Measurements from ENCODE around the gene NFASC.

Gene NFASC

DNA sequence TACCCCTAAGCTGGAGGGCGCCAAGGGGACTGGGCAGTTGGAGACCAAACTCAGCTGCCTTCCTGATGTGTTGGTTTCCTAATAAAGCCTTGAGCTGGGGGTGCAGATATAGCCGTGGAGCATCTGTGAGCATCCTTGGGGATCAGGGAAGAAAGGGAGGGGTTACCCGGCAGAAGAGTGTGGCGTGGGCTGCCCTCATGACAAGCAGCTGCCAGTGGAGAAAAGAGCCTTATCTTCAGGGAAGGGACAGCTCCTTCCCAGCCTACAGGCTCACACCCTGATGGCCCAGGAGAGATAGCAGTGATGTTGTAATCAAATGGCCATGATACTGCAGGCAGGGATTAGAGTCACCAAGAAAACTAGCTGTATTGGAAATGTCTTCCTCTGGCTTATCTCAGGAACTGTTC lies 10.8 kb upstream of the NFASC start:
- no peak for DNase-seq (ENCODE audit: low read depth in 2 of 2)

DNA sequence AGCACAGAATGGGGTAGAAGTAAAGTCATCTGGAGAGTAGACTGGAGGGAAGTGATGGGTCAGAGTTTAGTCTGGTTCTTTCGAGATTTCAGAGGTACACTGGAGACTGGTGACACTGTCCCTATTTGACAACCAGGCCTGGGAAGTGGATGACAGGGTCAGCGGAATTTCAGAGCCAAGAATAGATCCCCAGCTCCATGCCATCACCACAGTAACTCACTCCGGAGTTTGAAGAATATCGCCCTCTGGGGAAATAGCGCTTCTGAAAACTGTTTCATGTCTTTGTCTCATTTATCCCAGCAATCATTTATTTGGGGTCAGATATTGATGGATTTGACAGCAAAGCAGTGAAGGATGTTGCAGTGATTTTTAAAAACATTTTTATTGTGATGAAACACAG lies 7.6 kb upstream of the NFASC start:
- no peak for DNase-seq (ENCODE audit: low read depth in 2 of 2)

DNA sequence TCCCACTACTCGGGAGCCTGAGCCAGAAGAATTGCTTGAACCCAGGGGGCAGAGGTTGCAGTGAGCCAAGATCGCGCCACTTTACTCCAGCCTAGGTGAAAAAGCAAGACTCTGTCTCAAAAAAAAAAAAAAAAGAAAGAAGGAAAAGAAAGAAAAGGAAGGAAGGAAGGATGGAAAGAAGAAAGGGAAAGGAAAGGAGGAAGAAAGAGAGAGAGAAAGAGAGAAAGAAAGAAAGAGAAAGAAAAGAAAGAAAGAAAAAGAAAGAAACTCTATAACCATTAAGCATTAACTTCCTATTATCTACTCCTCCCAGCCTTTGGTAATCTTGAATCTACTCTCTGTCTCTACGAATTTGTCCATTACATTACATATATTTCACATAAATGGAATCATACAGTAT lies 6.9 kb upstream of the NFASC start:
- no peak for DNase-seq (ENCODE audit: low read depth in 2 of 2)

DNA sequence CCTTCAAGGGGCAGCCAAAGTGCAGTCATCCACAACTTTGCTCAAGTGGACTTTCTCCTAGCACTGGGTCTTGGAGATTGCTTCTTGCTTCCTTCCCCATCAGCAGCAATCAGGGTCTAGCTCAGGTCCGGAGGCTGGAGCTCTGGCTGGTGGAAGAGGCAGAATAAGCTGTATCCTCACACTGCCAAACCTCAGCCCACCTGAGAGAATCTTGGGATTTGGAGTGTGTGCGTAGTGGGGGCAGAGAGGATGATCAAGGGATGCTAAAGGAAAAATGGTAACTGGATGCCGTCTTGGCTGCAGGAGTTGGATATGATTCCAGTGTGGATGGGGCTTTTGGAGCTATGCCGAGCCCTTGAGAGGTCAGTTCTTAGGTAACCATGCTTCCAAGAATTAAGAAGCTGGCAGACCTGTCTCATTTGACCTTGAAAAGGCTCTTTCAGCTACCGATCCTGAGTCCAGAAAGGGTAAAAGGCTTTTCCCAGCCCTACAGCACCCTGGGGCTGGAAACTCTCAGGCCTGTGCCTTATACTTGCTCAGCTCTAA lies 4.5 kb upstream of the NFASC start:
- no peak for DNase-seq (ENCODE audit: low read depth in 2 of 2)

DNA sequence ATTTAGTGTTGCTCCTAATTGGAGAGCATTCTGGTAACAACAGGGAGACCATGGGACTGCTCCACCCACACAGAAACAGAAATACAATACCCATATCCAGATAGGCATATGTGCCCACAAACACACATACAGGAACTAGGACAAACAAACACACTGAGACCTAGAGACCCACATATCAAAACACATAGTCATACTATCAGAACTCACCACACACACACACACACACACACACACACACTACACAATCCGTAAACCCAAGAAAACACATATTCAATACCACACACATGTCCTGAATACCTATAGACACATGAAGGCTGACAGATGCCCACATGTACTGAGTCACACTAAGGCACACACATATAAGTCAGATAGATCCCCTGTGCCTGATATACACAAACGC lies 3.5 kb upstream of the NFASC start:
- no peak for DNase-seq (ENCODE audit: low read depth in 2 of 2)

DNA sequence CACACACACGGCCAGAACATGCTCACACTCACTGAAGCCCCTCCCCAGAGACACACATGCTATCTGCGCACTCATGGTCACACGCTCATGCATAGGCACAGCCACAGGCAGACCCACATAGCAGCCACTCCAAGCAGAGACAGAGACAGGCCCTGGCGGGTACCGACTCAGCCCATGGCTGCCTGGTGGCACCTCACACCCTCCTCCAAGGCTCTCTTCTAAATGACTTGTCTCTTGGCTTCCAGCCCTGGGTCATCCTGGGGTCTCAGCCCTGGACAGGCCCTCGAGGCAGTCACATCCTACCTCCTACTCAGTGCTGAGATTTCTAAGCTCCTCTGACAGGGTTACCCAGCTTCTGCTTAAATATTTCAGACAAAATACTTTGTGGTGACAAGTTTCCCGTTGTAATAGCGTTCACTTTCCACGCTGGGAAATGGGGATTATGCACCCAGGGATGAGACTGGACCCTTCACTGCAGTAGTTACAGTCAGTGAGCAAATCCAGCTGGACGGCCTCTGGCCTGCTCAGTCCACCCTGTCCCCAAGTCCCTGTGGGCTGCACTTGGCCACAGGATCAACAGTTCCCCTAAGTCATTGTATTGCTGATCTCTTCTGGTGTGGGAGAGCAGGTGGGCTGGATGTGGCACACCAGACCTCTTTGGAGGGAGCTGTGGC lies 2.9 kb upstream of the NFASC start:
- DNase-seq (ENCODE audit: low read depth in 2 of 2): no peak

DNA sequence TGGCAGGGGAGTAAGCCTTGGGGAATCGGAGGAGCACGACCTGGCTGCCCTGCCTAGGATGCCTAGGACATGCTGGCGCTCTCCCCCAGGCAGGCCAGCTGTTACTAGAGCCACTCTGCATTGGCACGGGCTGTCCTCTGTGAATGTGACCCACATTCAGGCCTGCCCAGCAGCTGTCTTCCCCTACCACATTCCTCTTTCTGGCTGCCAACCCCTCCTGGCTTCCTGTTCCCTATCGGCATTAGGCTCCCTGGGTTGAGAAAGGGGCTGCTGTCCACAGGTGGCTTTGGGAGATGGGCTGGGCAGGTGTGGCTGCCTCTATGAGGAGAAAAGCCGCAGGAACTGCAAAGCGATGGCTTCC lies 2.3 kb upstream of the NFASC start:
- no peak for DNase-seq (ENCODE audit: low read depth in 2 of 2)

DNA sequence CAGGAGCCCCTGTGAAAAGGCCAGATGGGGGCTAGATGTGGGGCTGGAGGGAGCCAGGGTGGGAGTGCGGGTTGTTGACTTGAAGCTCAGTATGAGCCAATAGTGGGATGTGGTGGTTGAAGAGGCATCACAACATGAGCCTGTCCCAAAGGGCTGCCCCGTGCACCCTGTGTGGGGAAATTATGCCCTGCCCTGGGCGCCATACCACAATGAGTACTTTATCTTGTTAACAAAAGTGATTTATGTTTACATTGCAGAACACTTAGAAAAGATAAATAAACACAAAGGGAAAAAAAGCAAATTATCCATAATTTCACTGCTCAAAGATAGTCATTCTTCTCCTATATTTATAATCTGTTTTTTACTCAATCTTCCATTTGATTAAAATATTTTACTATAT lies 1.6 kb upstream of the NFASC start:
- DNase-seq (ENCODE audit: low read depth in 2 of 2): no peak

DNA sequence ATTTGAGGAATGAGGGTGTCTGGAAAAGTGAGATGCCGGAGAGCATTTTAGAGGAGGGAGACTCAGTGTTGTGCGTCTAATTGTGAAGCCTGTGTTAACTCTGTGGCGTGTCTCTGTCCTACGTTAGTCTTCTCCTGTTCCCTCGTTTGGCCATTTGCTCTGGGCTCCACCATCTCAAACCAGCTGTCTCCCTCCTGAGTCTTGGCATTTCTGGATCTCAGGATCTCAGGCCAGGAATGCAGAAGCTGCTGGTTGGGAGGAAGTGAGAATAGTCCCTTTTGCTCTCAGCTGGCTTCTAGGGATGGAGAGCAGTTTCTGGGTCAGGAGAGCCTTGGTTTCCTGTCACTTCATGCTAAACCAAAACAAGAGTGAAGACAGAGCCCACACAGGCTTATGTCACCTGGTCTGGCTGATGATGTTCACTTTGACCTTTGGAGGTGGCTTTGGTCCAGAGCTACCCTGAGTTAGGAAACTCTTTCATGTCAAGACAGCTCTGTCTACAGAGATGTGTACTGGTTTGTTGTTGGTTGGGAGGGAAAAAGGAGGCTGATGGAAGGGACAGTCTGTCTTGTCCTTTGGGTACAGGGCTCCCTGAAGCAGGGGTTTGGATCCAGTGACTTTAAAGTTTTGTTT lies 859 bp downstream of the NFASC start:
- no peak for DNase-seq (ENCODE audit: low read depth in 2 of 2)

DNA sequence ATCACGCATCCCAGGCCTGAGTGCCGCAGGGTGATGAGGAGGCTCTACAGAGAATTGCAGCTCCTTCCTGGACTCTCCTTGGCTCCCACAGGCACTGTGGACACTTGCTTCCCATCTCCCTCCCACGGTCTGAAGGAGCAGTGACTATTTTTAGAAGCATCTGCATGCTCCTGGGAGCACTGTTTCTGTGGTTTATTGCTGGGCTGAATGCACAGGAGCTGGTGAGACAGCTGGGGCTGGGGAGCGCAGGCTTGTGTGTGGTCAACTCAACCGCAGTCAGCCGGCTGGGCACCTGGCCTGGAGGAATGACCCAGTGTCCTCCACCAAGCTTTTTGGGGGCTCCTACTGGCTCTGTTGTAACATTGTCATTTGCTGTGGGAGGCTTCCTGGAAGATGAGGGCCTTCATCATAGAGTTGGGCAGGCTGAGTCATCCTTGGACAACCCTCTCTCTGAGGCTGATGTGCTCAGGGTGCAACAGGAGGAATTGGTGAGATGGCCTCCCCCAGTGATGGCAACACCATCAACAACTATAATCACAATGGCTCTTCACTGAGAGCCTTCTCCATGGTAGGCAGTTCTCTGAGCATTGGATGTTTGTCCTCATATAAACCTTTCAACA lies 1.7 kb downstream of the NFASC start:
- no peak for DNase-seq (ENCODE audit: low read depth in 2 of 2)

DNA sequence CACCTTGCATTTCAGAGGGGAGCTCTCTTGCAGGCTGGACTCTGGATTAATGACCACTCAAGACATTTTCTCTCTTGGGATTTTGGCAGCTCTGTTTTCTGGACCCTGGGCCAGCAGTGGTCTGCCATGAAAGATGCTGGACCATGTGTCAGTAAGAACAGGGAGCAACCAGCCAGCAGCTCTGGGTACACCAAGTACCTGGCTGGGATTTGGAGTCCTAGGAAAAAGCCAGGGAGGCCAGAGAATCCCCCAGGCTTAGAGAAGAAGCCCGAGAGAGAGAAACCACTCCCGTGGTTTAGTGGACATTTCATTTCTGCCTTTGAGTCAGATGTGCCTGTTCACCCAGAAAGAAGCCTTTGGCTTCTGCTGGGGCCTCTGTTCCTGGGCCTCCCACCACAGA lies 2.5 kb downstream of the NFASC start:
- no peak for DNase-seq (ENCODE audit: low read depth in 2 of 2)

DNA sequence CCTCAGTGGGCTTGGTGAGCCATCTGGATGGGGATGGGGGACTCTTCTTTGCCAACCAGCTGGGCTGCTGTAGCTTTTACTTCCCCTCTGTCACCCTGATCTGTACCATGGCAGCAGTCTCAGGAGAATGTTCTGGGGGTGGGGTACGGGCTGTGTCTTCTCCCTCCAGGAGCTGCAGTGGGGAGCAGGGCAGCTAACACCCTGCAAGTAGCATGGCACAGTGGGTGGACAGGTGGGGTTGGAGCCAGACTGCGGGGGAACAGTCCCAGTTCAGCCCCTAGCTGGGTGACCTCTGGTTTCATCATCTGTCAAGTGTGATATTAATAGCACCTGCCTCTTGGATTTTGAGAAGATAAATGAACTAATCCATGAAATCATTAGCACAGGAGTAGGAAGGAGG lies 3.1 kb downstream of the NFASC start:
- DNase-seq (ENCODE audit: low read depth in 2 of 2): no peak

DNA sequence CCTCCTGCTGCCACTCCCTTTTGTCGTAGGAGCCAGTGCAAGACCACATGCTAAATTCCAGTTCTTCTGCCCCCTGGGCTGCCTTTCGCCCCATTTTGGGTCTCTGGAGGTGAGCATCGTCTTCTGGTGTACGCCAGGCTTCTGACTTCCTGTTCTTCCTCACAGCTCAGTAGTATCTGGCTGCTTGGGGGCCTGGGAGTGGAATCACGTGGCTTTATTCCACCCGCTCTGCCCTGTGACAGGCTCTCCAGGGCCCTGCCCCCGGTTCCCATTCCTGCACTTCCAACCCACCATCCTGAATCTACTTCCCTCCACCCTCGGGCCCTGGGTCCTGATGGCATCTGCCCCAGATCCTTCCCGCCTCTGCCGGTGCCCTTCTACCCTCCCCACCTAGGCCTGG lies 3.6 kb downstream of the NFASC start:
- no peak for DNase-seq (ENCODE audit: low read depth in 2 of 2)

DNA sequence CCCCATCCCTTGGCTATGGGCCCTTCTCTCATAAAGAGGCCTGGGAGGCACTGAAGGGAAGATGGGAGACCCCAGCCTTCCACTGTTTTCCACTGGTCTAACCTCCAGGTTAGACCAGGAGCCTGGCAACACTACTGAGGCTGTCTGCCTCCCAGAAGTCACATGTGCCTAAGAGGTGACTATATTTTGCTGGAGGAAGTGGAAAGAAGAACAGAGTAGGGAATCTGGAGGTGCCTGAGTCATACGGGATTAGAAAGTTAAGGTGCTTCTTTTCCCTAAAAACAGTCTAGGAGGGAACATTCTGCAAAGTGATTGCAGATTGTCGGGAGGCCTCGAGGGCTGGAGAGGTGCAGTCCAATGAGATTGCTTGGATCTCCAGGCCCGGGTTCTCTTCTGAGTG lies 4.6 kb downstream of the NFASC start:
- no peak for DNase-seq (ENCODE audit: low read depth in 2 of 2)

DNA sequence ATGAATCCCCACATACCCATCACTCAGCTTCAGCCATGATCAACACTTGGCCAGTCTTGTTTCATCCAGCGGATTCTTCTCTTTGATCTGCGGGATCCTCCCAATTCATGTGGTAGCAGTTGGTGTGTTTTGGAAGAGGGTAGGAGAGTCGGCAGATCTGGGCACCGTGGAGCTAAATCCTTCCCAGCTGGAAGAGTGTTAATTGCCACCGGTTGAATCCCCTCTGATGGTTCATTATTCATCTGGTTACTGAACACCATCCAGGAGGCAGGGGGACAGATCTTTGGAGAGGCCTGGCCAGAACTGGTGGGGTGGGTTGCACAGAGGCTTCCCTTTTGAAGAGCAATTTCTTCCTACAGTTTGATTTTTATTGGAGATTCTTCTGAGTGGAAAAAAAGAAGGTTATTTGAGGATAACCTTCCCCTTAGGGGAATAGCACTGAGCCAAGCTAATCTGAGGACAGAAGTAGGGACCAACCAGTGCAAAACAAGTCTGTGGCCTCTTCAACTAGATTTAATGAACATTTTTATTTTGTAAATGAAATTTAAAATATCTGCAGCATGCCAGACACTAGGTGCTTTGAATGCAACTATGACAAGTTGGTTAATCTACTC lies 8.1 kb downstream of the NFASC start:
- no peak for DNase-seq (ENCODE audit: low read depth in 2 of 2)

DNA sequence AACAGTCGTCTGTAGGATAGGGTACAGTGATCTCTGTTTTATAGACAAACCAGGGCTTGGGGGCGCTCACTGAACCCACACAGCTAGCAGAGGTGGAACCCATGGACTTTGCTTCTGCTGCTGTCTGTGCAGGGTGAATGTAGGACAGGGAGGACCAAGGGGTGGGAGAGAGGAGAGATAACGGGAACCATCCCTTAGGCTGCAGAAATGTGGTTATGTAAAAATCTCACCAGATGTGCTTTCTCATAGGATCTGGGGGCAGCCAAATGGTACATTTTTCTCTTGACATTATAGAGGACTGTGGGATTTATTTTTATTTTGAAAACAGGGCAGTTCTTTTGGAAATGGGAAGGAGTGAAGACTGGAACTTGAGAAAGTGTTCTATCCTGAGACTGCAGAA lies 8.7 kb downstream of the NFASC start:
- DNase-seq (ENCODE audit: low read depth in 2 of 2): no peak

DNA sequence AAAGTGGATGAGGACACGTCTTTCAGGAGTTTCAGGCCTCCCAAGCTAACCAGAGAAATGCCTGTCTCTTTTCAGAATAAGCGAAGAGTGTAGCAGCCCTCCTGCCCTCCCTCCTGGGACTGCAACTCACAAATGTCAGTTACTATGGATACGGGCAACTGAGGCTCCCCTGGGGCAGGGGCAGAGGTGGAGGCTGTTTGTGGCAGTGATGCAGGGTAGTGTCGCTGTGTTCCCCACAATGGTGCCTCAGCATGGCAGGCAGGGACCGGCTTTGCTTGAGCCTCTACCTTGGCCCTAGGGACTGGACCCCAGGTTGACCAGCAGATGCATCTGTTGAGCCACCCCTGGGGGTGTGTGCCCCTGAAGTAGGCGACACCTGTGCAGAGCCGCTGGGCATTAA lies 10.2 kb downstream of the NFASC start:
- no peak for DNase-seq (ENCODE audit: low read depth in 2 of 2)

DNA sequence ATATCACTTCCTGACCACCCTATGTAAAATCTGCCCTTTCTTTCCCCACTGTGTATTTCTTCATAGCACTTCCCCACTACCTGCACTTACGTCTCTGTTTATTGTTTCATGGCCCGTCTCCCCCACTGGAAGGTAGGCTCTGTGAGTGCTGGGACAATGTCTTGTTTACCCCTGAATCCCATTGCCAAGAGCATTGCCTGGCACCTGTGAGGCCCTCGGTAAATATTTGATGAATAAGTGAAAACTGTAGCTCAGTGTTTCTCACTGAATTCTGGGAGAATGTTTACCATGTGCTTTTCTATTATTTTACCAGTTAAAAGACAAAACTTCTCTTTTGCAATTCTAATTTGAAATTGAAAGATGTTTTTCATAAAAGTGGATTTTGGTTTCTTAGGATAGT lies 11.8 kb downstream of the NFASC start:
- DNase-seq (ENCODE audit: low read depth in 2 of 2): no peak

DNA sequence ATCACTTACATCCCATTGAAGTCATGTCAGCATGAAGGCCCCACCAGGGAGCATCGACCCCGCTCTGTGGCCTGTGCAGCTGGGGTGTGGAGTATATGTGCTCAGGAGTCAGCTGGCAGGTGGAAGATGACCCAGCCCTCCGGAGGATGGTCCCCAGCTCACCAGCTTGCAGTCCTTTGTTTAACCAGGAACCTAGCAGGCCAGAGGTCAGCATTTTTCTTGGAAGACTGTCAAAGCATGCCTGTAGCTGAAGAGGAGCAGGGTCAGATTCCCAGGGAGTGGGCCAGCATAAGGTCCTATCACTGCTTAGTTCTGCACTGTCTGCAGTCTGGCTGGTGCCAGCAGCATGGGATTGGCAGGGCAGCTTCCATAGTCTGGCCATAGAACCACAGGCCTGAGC lies 12.7 kb downstream of the NFASC start:
- no peak for DNase-seq (ENCODE audit: low read depth in 2 of 2)

DNA sequence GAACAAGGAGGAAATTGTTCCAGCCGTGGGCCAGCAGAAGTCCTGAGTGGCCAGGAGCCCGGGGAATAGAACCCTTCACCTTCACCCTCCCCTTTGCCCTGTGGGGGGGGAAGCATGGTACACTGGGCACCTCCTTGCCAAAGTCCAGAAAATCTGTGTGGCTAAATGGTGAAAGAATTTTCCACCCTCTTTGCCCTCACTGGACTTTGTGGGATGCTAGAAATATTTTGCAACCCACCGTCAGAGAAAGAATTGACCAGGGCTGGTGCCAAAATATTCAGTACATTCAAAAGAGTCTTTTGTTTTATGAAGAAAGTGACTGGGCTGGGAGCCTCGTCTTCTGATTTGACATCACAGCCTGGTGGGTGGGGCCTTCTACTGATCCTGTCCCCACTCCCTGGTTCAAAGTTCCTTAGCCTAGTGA lies 14.6 kb downstream of the NFASC start:
- DNase-seq (ENCODE audit: low read depth in 2 of 2): no peak

DNA sequence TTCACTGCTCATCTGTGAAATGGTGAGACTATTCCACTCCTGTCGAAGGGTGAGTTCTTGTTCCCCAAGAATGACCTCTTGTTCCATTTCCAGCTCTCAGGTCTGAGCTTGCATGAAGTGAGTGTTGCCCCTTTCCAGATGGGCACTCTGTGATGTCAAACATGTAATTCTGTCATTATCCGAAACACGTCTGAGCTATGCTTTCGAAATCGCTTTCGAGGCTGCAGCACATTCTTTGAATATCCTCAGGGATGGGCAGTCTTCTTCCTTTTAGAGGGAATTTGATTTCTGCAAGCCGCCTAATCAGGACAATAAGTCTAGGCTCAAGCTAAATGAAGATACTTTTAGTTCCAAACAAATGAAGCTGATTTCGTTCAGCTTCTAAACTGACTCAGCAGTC lies 15.1 kb downstream of the NFASC start:
- DNase-seq (ENCODE audit: low read depth in 2 of 2): no peak

DNA sequence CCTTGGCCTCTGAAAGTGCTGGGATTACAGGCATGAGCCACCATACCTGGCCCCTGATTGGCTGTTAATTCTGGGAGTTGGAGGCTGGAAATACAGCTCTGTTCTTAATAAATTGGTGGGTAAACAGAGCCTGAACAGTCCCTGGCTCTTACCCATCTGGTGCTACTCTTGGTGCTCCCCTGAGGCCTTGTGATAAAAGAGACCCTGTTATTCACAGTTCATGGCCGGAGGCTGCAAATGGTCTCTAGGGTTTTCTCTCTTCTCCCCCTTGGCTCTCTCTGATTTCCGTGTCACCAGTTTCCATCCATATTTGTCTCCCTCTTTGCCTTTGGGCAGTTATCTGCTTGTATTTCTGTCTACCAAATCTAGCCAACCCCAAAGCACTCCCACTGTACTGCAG lies 17.2 kb downstream of the NFASC start:
- no peak for DNase-seq (ENCODE audit: low read depth in 2 of 2)

DNA sequence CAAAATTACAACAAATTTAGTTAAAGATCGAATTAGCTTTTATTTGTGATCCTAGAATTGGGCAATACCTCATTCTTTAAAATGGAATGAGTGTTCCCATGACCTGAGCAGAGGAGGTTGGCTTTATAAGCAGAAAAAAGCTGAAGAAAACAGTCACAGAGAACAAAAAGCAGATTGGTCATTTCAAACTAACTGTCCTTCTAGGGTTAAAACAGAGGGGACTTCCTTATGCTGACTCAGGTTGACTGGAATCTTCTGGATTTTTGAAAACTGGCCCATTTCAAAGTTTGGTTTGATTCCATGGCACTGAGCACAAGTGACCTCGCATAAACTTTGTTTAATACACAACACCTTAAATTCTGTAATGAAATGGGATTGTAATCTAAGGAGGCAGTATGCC lies 17.6 kb downstream of the NFASC start:
- DNase-seq (ENCODE audit: low read depth in 2 of 2): no peak

All from stimulated activated CD8-positive, alpha-beta memory T cell treated with anti-CD3 and anti-CD28 coated beads, Interleukin-2, amount 100 ng/mL, for 48 hours (primary cell).